Liver (tissue), 9 donors: ENCODE data around the gene GTPBP3. TPM values are rescaled to one million over a fixed set of nuclear protein-coding genes. Genes with fewer than 3 reads are reported as not detected.

Source experiments
- DNase-seq: peaks from one replicate; pipeline ENCODE4 v3.0.0-alpha.2; 2017; ENCODE audit warnings: low spot score
- H3K27ac ChIP-seq, 2 donors: one replicate each; pipeline ENCODE4 v1.7.0; 2013; ENCODE audit warnings: inconsistent platforms in 2 of 2, low read length in 2 of 2, control low read depth in 1 of 2, low read depth in 1 of 2, mild to moderate bottlenecking in 1 of 2
- H3K27me3 ChIP-seq, 4 donors: one replicate each; pipeline versions ENCODE4 v1.6.1 to v1.7.0; 2013; ENCODE audit warnings: low read length in 3 of 4, inconsistent platforms in 1 of 4, mild to moderate bottlenecking in 1 of 4, moderate library complexity in 1 of 4; ENCODE audit not compliant: control insufficient read depth in 4 of 4, insufficient read depth in 4 of 4
- H3K36me3 ChIP-seq, 4 donors: one replicate each; pipeline versions ENCODE4 v1.6.1 to v1.7.0; 2013; ENCODE audit warnings: low read length in 3 of 4, mild to moderate bottlenecking in 3 of 4, low read depth in 1 of 4, moderate library complexity in 1 of 4; ENCODE audit not compliant: control insufficient read depth in 4 of 4, insufficient read depth in 3 of 4
- H3K4me1 ChIP-seq, 4 donors: one replicate each; pipeline versions ENCODE4 v1.6.1 to v1.7.0; 2013; ENCODE audit warnings: low read length in 3 of 4, mild to moderate bottlenecking in 3 of 4, moderate library complexity in 1 of 4; ENCODE audit not compliant: control insufficient read depth in 4 of 4, insufficient read depth in 4 of 4
- H3K4me3 ChIP-seq, 3 donors: one replicate each; pipeline versions ENCODE4 v1.6.1 to v1.7.0; 2013; ENCODE audit warnings: low read length in 3 of 3, control low read depth in 1 of 3, low read depth in 1 of 3, mild to moderate bottlenecking in 1 of 3
- H3K9ac ChIP-seq, 2 donors: one replicate each; pipeline ENCODE4 v1.7.0; 2013; ENCODE audit warnings: low read length in 2 of 2, mild to moderate bottlenecking in 2 of 2, moderate library complexity in 2 of 2, control low read depth in 1 of 2, low read depth in 1 of 2
- H3K9me3 ChIP-seq, 4 donors: one replicate each; pipeline versions ENCODE4 v1.6.1 to v1.7.0; 2013; ENCODE audit warnings: low read length in 3 of 4; ENCODE audit not compliant: control insufficient read depth in 4 of 4
- ATF3 ChIP-seq: IDR thresholded peaks from 2 replicates; pipeline ENCODE4 v1.6.1; 2016; ENCODE audit warnings: antibody characterized with exemption
- FOXA1 ChIP-seq: IDR thresholded peaks from 2 replicates; pipeline ENCODE4 v1.6.1; 2016; ENCODE audit warnings: antibody characterized with exemption
- FOXA2 ChIP-seq: IDR thresholded peaks from 2 replicates; pipeline ENCODE4 v1.6.1; 2016; ENCODE audit warnings: antibody characterized with exemption
- GABPA ChIP-seq, 2 donors: IDR thresholded peaks in 1 of 2; conservative IDR thresholded peaks in 1 of 2; 2 replicates each; pipeline ENCODE4 v1.6.1; 2016; ENCODE audit warnings: antibody characterized with exemption in 2 of 2, mild to moderate bottlenecking in 1 of 2, moderate library complexity in 1 of 2
- HNF4A ChIP-seq, 2 donors: conservative IDR thresholded peaks; 2 replicates each; pipeline ENCODE4 v1.6.1; 2016; ENCODE audit warnings: antibody characterized with exemption in 2 of 2, mild to moderate bottlenecking in 2 of 2
- HNF4G ChIP-seq: IDR thresholded peaks from 2 replicates; pipeline ENCODE4 v1.6.1; 2016; ENCODE audit warnings: antibody characterized with exemption
- JUND ChIP-seq, 2 donors: IDR thresholded peaks; 2 replicates each; pipeline ENCODE4 v1.6.1; 2016; ENCODE audit warnings: antibody characterized with exemption in 2 of 2
- MAX ChIP-seq: IDR thresholded peaks from 2 replicates; pipeline ENCODE4 v1.6.1; 2016; ENCODE audit warnings: antibody characterized with exemption
- NR2F2 ChIP-seq: IDR thresholded peaks from 2 replicates; pipeline ENCODE4 v1.6.1; 2016; ENCODE audit warnings: antibody characterized with exemption
- RAD21 ChIP-seq, 2 donors: IDR thresholded peaks; 2 replicates each; pipeline ENCODE4 v1.6.1; 2016; ENCODE audit warnings: antibody characterized with exemption in 2 of 2, mild to moderate bottlenecking in 2 of 2
- REST ChIP-seq: IDR thresholded peaks from 2 replicates; pipeline ENCODE4 v1.6.1; 2016; ENCODE audit warnings: antibody characterized with exemption, mild to moderate bottlenecking
- RXRA ChIP-seq, 2 donors: IDR thresholded peaks; 2 replicates each; pipeline ENCODE4 v1.6.1; 2017 to 2018; ENCODE audit warnings: antibody characterized with exemption in 2 of 2, mild to moderate bottlenecking in 1 of 2
- SP1 ChIP-seq: IDR thresholded peaks from 2 replicates; pipeline ENCODE4 v1.6.1; 2018; ENCODE audit warnings: antibody characterized with exemption, mild to moderate bottlenecking
- TAF1 ChIP-seq: conservative IDR thresholded peaks from 2 replicates; pipeline ENCODE4 v1.6.1; 2016; ENCODE audit warnings: antibody characterized with exemption, mild to moderate bottlenecking
- ZBTB33 ChIP-seq: IDR thresholded peaks from 2 replicates; pipeline ENCODE4 v1.6.1; 2016; ENCODE audit warnings: antibody characterized with exemption
- WGBS: extraction: QIAGEN DNeasy Blood & Tissue Kit; methylation state at CpG from one replicate; pipeline ENCODE4 v1.1.7; 2013; 5-methylcytosine and 5-hydroxymethylcytosine counted together
- polyA plus RNA-seq, 2 donors: library from polyadenylated mRNA; stranded (reverse) in 1 of 2; unstranded in 1 of 2; fragments of 200-250 nt in 1 of 2; fragments of >200 nt in 1 of 2; fragmentation: Nextera tagmentation in 1 of 2; extraction: Ambion mirVana in 1 of 2; gene quantifications; one replicate each; pipeline versions ENCODE4 v1.2.1 to v1.2.3, GENCODE V29; 2013 to 2015
- total RNA-seq, 2 donors: library from RNA; depleted of rRNA; stranded (reverse); fragments of >200 nt; gene quantifications; one replicate each; pipeline ENCODE4 v1.2.3, GENCODE V29; 2014
- donor health status: healthy.
- donor health status: healthy.
- donor health status: healthy.
- donor health status: healthy.
- donor health status: healthy.

Gene GTPBP3
- total and polyA plus RNA-seq, 4 donors = 4.9 to 15.5 (median 9.6) TPM

- Histone ChIP-seq H3K27me3 (no peaks in the 10 kb centered on the region), H3K9ac (no peak overlapping the region), H3K27ac (no peak overlapping the region), H3K9me3 (no peaks in the 10 kb centered on the region), H3K4me1 (peaks cover 0 to 24% (median 15%) of the 10 kb centered on the region in 4 donors), H3K36me3 (peaks cover 12 to 23% (median 20%) of the 10 kb centered on the region in 4 donors), H3K4me3 (no peak overlapping the region)
- TF ChIP-seq RXRA (IDR thresholded peaks at IDR 0.05) (no peak), REST (no peak), MAX (no peak), GABPA (IDR thresholded peaks at IDR 0.05 in 1 of 2, conservative IDR thresholded peaks at IDR 0.05 in 1 of 2) (no peak), SP1 (no peak), RAD21 (IDR thresholded peaks at IDR 0.05) (no peak), ATF3 (no peak), ZBTB33 (no peak), FOXA2 (no peak), TAF1 (no peak)
- DNase-seq = no peak
- WGBS = 92% methylated on average over 19 of the region's 19 CpGs
Measured at GRCh38 chr19:17314007-17314593, 23.3 kb upstream of the GTPBP3 start.

- no peak for TF ChIP-seq SP1
- TF ChIP-seq REST = no peak
- no peak for TF ChIP-seq TAF1
- TF ChIP-seq RXRA (IDR thresholded peaks at IDR 0.05) = no peak
- no peak for TF ChIP-seq MAX
- no peak for TF ChIP-seq JUND (IDR thresholded peaks at IDR 0.05)
- TF ChIP-seq GABPA (IDR thresholded peaks at IDR 0.05 in 1 of 2, conservative IDR thresholded peaks at IDR 0.05 in 1 of 2) = no peak
- no peak for TF ChIP-seq HNF4G
- TF ChIP-seq ZBTB33 = no peak
- no peak for TF ChIP-seq NR2F2
- TF ChIP-seq FOXA1 = no peak
- no peak for TF ChIP-seq HNF4A (conservative IDR thresholded peaks at IDR 0.05)
- TF ChIP-seq RAD21 (IDR thresholded peaks at IDR 0.05) = no peak
- Histone ChIP-seq H3K36me3 (peaks cover 22 to 44% (median 28%) of the 10 kb centered on the region in 4 donors), H3K27ac (no peak overlapping the region), H3K9me3 (no peaks in the 10 kb centered on the region), H3K4me3 (no peak overlapping the region), H3K9ac (no peak overlapping the region), H3K27me3 (no peaks in the 10 kb centered on the region), H3K4me1 (no peaks in the 10 kb centered on the region)
- DNase-seq = no peak
- 85% methylated on average over 6 of the region's 6 CpGs for WGBS
Measured at GRCh38 chr19:17318966-17319365, 18.4 kb upstream of the GTPBP3 start.
